ENCODE results near the gene COL6A1.
"Not testable (repeated sequence)": the region's sequence is repeated elsewhere in the genome, so short reads cannot be mapped to it uniquely, and the experiment has no call there.

The COL6A1 gene

DNA sequence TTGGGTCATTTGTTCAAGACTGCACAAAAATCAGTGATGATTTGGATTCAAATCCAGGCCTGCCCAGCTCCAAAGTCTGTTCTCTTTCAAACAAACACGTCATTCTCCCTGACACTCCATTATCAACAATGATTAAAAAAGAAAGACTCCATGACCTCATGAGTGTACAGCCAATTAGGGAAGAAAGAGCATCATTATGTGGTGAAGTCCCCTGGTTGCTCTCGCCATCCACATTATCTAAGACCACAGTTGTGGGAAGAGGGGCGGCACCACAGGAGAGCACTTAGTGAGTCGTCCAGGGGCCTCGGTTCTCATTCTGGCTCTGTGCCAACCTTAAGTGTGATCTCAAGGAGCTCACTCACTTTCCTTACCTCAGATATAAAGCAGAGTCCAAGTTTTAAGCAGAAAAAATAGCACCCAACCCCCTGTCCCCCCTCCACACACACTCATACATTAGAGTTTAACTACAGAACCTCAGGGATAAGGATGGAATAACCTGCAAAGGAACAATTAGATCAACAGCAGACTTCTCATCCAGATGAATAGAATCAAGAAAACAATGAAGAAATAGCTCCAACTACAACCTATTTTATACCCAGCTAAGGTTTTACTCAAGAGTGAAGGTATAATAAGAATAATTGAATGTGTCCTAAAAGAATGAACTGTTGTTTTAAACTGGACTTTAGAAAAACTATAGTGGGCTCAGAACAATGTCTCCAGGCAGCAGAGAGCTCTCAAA lies 47.8 kb downstream of the COL6A1 start:
- no peak for DNase-seq (ENCODE audit: low spot score)

DNA sequence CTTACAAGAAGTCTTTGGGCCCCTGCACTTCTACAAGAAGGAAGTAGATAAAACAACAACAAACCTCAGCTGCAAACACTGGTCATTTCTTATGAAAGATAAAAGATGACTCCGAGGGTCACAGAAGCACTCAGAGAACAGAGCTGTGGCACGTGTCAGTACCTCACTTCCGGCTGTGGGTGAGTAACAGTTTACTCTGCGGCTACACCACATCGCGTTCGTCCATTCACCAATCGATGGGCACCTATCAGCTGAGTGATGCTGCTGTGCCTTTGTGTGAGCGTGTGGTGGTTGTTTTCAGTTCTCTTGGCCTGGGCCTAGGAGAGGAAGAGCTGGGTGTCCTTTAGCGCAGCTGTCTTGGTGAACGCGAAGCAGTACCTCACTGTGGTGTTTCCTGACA lies 49.9 kb downstream of the COL6A1 start:
- no peak for DNase-seq (ENCODE audit: low spot score)

DNA sequence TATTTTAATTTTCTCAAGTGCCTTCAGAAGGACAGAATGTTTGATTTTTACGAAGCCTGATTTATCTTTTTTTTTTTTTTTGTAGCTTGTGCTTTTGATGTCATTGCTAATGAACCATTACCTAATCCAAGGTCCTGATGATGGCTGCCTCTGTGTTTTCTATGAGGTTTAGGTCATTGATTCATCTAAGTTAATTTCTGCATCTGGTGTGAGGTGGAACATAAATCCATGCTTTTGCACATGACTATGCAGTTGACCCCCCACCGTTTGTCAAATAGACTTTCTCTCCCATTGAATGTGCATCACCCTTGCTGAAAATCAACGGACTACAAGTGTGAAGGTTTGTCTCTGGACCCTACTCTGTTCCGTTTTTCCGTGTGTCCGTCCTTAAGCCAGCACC lies 50.5 kb downstream of the COL6A1 start:
- DNase-seq (ENCODE audit: low spot score), result no peak

DNA sequence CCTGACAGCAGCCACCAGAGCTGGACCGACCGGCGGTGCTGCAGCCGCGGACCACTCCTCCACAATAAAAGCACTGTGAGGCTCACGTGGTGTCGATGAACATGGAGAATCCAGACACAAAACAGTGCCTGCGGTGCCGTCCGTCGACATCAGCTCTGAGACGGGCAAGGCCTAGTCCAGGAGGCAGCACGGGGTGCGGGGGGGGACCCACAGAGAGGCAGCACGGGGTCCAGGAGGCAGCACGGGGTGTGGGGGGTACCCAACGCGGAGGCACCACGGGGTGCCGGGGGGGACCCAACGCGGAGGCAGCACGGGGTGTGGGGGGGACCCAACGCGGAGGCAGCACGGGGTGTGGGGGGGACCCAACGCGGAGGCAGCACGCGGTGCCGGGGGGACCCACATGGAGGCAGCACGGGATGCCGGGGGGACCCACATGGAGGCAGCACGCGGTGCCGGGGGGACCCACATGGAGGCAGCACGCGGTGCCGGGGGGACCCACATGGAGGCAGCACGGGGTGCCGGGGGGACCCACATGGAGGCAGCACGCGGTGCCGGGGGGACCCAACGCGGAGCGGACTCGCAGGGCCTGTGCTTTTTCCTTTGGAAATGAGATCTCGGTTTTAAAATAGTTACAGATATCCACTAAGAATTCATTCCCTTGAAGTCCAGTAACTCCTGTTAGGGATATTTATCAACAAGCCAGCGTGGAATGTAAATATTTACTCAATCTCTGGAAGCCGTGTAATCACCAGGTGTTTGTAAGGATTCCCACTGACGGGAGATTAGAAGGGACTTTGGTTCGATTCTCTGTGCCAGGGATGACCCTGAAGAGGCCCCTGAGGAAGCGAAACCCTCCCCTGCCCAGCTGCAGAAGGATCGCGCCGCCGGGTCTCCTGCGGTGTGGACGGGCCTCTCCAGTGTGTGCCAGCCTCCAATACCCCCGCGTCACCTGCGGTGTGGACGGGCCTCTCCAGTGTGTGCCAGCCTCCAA lies 52.1 kb downstream of the COL6A1 start:
- DNase-seq (ENCODE audit: low spot score), result no peak

DNA sequence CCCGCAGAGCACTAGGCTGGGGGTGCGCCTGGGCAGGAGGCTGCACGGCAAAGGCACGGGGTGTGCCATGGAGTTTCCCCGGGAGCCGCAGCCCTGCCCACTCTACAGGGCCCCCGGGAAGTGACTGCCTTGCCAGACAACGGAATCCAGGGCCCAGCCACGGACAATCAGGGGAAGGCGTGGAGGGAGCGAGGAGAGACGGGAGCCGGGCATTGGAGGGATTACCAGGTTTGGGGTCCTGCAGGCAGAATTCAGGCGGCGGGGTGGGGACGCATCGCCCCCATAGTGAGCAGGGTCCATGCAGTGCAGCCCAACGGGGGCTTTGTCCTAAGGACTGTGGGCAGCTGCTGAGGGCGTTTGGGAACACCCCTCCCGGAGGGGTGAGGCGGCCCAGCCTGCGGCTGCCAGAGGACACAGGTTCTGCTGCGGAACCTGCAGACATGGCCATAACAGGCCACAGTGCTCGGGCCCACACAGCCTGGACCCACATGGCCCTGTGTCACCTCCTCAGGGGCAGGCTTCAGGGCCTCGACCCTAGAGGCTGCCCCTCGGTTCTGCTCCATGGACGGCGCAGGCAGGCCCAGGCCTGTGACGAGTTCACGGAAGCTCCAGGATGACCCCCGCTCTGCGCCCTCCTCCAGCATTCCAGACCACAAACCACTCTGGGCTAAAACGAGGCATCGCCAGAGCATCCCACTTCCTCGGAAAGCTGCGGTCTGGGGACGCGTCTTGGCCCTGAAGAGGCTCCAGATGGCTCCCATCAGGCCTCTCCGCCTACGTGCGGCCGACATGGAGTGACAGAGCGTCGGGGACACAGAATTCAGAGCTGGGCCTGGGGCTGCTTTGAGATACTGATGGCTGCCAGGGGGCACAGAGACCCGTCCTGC lies 54.5 kb downstream of the COL6A1 start:
- no peak for DNase-seq (ENCODE audit: low spot score)

DNA sequence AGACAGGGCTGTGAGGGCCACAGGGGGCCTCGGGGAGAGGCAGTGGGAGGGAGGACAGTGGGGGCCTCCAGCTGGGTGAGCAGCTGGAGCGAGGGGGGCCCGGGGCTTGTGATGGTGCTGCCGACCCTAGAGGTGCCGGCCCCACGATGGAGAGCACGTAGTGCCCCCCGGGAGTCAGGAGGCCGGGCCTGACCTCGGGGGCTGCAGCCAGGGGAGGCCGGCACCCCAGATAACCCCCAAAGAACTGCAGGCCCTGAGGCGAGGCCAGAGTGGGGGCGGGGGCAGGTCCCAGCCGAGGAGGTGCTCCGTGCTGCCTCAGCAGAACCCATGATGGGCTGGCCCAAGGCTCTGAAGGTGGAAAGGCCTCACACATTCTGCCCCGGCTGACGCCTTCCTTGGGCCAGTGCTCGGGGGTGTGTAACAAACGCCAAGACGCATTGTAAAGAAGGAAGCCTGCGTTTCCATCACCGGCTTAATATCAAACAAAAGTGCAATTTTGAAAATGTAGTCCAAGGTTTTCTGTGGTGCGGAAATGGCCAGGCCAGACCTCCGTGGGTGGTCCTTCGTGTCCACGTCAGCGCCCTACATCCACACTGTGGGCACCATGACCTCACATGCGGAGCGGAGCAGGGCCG lies 55.2 kb downstream of the COL6A1 start:
- DNase-seq (ENCODE audit: low spot score), result no peak

- DNase-seq (ENCODE audit: low spot score), result no peak
Measured at GRCh38 chr21:46037331-46038325, 56.1 kb downstream of the COL6A1 start.

- DNase-seq (ENCODE audit: low spot score), result no peak
Measured at GRCh38 chr21:46038341-46038829, 56.8 kb downstream of the COL6A1 start.

GRCh38 chr21:46038871-46039397 lies 57.4 kb downstream of the COL6A1 start:
- no peak for DNase-seq (ENCODE audit: low spot score)

DNA sequence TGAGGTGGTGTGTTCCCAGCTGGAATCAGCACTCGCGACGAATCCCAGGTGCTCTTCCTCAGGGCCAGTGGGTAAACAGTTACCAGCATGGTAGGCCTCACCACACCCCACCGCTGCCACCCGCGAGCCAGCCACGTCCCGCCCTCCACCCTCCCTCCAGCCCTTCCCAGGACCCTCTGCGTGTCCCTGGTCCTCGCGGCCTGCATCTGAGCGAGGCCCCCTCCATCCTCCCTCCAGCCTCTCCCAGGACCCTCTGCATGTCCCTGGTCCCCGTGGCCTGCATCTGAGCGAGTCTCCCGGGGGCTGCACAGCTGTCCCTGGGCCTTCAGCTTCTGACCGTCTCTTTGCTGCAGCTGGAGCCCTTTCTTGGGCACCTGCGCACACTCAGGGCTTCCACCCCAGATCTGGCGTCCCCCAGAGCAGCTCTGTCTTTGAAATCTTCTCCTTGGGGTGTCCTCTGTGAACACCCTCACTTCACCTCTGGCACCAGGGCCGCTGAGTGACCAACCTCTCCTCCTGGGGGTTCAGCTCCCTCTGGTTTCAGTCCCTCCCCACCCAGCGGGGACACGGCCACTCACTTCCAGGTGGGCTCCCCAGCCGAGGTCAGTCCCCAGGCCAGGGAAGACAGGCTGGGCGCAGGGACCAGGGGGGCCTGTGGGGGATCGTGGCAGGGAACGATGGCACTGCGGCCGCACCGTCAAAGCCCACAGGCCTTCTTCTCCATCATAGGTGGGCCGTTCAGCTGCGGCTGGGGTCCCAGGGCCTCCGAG lies 58.5 kb downstream of the COL6A1 start:
- DNase-seq (ENCODE audit: low spot score), result no peak

GRCh38 chr21:46040707-46041106 lies 59.1 kb downstream of the COL6A1 start:
- no peak for DNase-seq (ENCODE audit: low spot score)

- no peak for DNase-seq (ENCODE audit: low spot score)
Measured at GRCh38 chr21:46041183-46041582, 59.6 kb downstream of the COL6A1 start.

DNA sequence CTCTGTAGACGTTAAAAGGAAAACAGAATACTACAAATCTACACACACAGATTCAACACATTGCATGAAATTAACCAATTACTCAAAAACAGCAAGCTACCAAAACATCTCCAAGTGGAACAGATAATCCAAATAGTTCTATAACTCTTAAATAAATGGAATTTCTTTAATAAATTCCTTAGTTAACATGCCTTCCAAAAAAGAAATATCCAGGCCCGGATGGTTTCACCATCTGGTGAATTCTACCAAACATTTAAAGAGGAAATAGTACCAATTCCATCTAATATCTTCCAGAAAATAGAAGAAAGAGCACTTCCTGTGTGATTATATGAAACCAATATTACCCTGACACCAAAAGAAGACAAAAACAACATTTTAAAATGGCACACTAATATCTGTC lies 63.6 kb downstream of the COL6A1 start:
- DNase-seq (ENCODE audit: low spot score), result no peak

DNA sequence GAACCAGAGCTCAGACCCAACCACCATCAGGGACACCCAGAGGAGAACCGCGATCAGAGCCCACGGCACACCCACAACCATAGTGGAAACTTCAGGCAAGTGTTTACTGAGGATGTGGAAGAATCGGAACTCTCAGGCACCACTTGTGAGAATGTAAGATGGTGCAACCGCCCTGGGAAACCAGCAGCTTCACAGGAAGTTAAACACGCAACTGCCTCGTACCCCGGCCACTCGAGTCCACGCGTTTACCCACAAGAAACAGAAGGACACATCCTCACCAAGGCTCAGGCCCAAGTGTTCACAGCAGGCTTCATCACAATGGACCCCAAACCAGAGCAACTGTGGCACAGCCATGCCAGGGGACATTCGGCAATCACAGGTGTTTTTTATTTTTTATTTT lies 64.9 kb downstream of the COL6A1 start:
- no peak for DNase-seq (ENCODE audit: low spot score)

- DNase-seq (ENCODE audit: low spot score), result not testable (repeated sequence)
Measured at GRCh38 chr21:46046906-46047305, 65.3 kb downstream of the COL6A1 start.

- no peak for DNase-seq (ENCODE audit: low spot score)
Measured at GRCh38 chr21:46048926-46049889, 67.6 kb downstream of the COL6A1 start.

- no peak for DNase-seq (ENCODE audit: low spot score)
Measured at GRCh38 chr21:46049890-46050667, 68.5 kb downstream of the COL6A1 start.
